Transverse colon (tissue), 4 donors: Measurements from ENCODE around the gene SEMA4A. TPM values are rescaled to one million over a fixed set of nuclear protein-coding genes. Genes with fewer than 3 reads are reported as not detected.
A peak's percentile ranks its signal among the peaks of the same experiment; 100 is the strongest.

ENCODE experiments used
- DNase-seq: peaks from one replicate; pipeline ENCODE4 v3.0.0-alpha.2; 2019
- H3K27ac ChIP-seq, 4 donors: fragments of 200-600 bp; sonication (generic); 2 replicates each; pipeline ENCODE4 v1.5.1; 2016 to 2018; ENCODE audit warnings: inconsistent platforms in 4 of 4
- H3K27me3 ChIP-seq: fragments of 200-600 bp; sonication (generic); 2 replicates; pipeline ENCODE4 v1.5.1; 2017; ENCODE audit warnings: inconsistent platforms
- H3K36me3 ChIP-seq, 4 donors: fragments of 200-600 bp; sonication (generic); 2 replicates each; pipeline ENCODE4 v1.5.1; 2017 to 2019; ENCODE audit warnings: inconsistent platforms in 4 of 4
- H3K4me1 ChIP-seq, 4 donors: fragments of 200-600 bp; sonication (generic); 2 replicates each; pipeline ENCODE4 v1.5.1; 2017 to 2020; ENCODE audit warnings: inconsistent platforms in 4 of 4
- H3K4me3 ChIP-seq, 4 donors: fragments of 200-600 bp; sonication (generic); 1 replicate in 1 of 4; 2 replicates in 3 of 4; pipeline versions ENCODE4 v1.5.1 to v1.6.1; 2017 to 2019; ENCODE audit warnings: inconsistent platforms in 4 of 4
- H3K9me3 ChIP-seq, 2 donors: fragments of 200-600 bp; sonication (generic); 2 replicates each; pipeline ENCODE4 v1.5.1; 2017 to 2019; ENCODE audit warnings: inconsistent platforms in 2 of 2
- CTCF ChIP-seq, 5 experiments: fragments of 200-600 bp in 3 of 5; fragments of 450-650 bp in 2 of 5; sonication (generic) in 3 of 5; IDR thresholded peaks; 1 replicate in 2 of 5; 2 replicates in 3 of 5; pipeline ENCODE4 v1.5.1; 2016 to 2017; ENCODE audit warnings: antibody characterized with exemption in 5 of 5, inconsistent platforms in 3 of 5, mild to moderate bottlenecking in 2 of 5, moderate library complexity in 1 of 5
- EP300 ChIP-seq: sonication (generic); formaldehyde crosslinking; IDR thresholded peaks from one replicate; pipeline ENCODE4 v1.6.1; 2017; ENCODE audit warnings: antibody characterized with exemption, low read depth
- POLR2A ChIP-seq: fragments of 450-650 bp; IDR thresholded peaks from one replicate; pipeline ENCODE4 v1.6.1; 2016; ENCODE audit warnings: antibody characterized with exemption, mild to moderate bottlenecking, moderate library complexity
- POLR2AphosphoS5 ChIP-seq, 3 donors: sonication (generic); formaldehyde crosslinking; IDR thresholded peaks; one replicate each; pipeline ENCODE4 v1.6.1; 2016; ENCODE audit warnings: antibody characterized with exemption in 3 of 3
- WGBS, 2 donors: methylation state at CpG; one replicate each; pipeline ENCODE4 v1.1.5; 2018; ENCODE audit warnings: low coverage in 1 of 2; 5-methylcytosine and 5-hydroxymethylcytosine counted together
- in situ Hi-C, 4 donors: fragments of 200-750 bp; cut with MboI; loops; one replicate each; pipeline versions ENCODE4 v1.15.0 to v1.15.1; 2017; ENCODE audit warnings: low sequenced_read_pairs in 3 of 4, low pct_ligation_motif_present in 1 of 4, low pct_unique_long_range_greater_than_20kb in 1 of 4
- intact Hi-C: fragments of 100-400 bp; cut with DNase I; formaldehyde crosslinking; loops from one replicate; pipeline ENCODE4 v1.15.1; 2023; ENCODE audit warnings: low total_unique reads
- total RNA-seq, 4 donors: library from RNA; depleted of rRNA; stranded (reverse); fragments of >200 nt; gene quantifications; one replicate each; pipeline ENCODE4 v1.1.0, GENCODE V29; 2016

Gene SEMA4A
- total RNA-seq, 4 donors from 2014 or later = 2.6 to 6.0 (median 4.8) TPM; not detected in 1

GRCh38 chr1:156191292-156191964 is 38.0 kb downstream of the SEMA4A start:
- 77 to 82% methylated on average over 4 of the region's 4 CpGs for WGBS, 2 donors
- intact Hi-C loops = no loop called here
- DNase-seq = no peak

GRCh38 chr1:156193208-156193487 is 39.8 kb downstream of the SEMA4A start:
- peak overlapping the region; percentile 39 to 95 (median 72) for H3K4me3 ChIP-seq
- DNase-seq = no peak
- H3K4me1 ChIP-seq = peaks cover 4 to 31% (median 12%) of the 10 kb centered on the region in 4 donors
- no peaks in the 10 kb centered on the region for H3K9me3 ChIP-seq
- in situ Hi-C loops = no loop called here
- intact Hi-C loops = no loop called here
- TF ChIP-seq POLR2AphosphoS5 (IDR thresholded peaks at IDR 0.05) = no peak
- TF ChIP-seq EP300 = no peak
- no peak for TF ChIP-seq POLR2A
- TF ChIP-seq CTCF (IDR thresholded peaks at IDR 0.05) = no peak
- H3K27me3 ChIP-seq = no peaks in the 10 kb centered on the region
- peak overlapping the region; percentile 82 to 86 (median 84) for H3K27ac ChIP-seq
- no peaks in the 10 kb centered on the region for H3K36me3 ChIP-seq
- 69 to 93% methylated on average over 7 of the region's 7 CpGs for WGBS, 2 donors

More at GRCh38 chr1:156191292-156191964, 38.0 kb downstream of the SEMA4A start:
- in situ Hi-C loops = no loop called here
- no peaks in the 10 kb centered on the region for H3K9me3 ChIP-seq
- peaks cover 4 to 28% (median 12%) of the 10 kb centered on the region in 4 donors for H3K4me1 ChIP-seq
- no peak overlapping the region for H3K27ac ChIP-seq
- TF ChIP-seq CTCF (IDR thresholded peaks at IDR 0.05) (no peak), EP300 (no peak), POLR2AphosphoS5 (IDR thresholded peaks at IDR 0.05) (no peak), POLR2A (no peak)
- H3K27me3 ChIP-seq = no peaks in the 10 kb centered on the region
- H3K4me3 ChIP-seq = no peak overlapping the region
- no peaks in the 10 kb centered on the region for H3K36me3 ChIP-seq

GRCh38 chr1:156193488-156194299 is 40.3 kb downstream of the SEMA4A start, which contains the start of gene SLC25A44:
Gene SLC25A44, plus strand, starts transcription at chr1:156194104. Its CDS starts 5,744 bp downstream, at chr1:156199848.
- Histone ChIP-seq H3K4me1 (peaks cover 4 to 31% (median 12%) of the 10 kb centered on the region in 4 donors), H3K36me3 (no peaks in the 10 kb centered on the region), H3K9me3 (no peaks in the 10 kb centered on the region), H3K27me3 (no peaks in the 10 kb centered on the region), H3K4me3 (peak within 1 kb of the TSS; percentile 58 to 95 (median 87)), H3K27ac (peak within 1 kb of the TSS; percentile 82 to 91 (median 86))
- intact Hi-C loops (no loop called here), in situ Hi-C loops (no loop called here)
- peak; percentile 56 to 83 (median 70) for TF ChIP-seq POLR2AphosphoS5 (IDR thresholded peaks at IDR 0.05)
- TF ChIP-seq EP300 = peak; percentile 44
- TF ChIP-seq POLR2A = peak; percentile 76
- TF ChIP-seq CTCF (IDR thresholded peaks at IDR 0.05) = peak; percentile 37 to 75 (median 66)
- DNase-seq = peak; percentile 97
- 5 to 15% methylated on average over 13 to 59 of the region's 59 CpGs for WGBS, 2 donors

GRCh38 chr1:156194300-156194652 is 40.9 kb downstream of the SEMA4A start:
- 10% methylated on average over 14 of the region's 14 CpGs; no CpG with 5 or more reads in 1 of the 2 donors for WGBS, 2 donors
- Histone ChIP-seq H3K36me3 (no peaks in the 10 kb centered on the region), H3K4me3 (peak overlapping the region; percentile 58 to 95 (median 87)), H3K27me3 (no peaks in the 10 kb centered on the region), H3K4me1 (peaks cover 4 to 31% (median 12%) of the 10 kb centered on the region in 4 donors), H3K9me3 (no peaks in the 10 kb centered on the region), H3K27ac (peak overlapping the region; percentile 82 to 91 (median 85))
- TF ChIP-seq POLR2A (no peak), EP300 (no peak), CTCF (IDR thresholded peaks at IDR 0.05) (no peak), POLR2AphosphoS5 (IDR thresholded peaks at IDR 0.05) (no peak)
- in situ Hi-C loops (no loop called here), intact Hi-C loops (no loop called here)
- no peak for DNase-seq
